ENCODE results near the gene PRKAG3. TPM values are rescaled to one million over a fixed set of nuclear protein-coding genes. Genes with fewer than 3 reads are reported as not detected.

The PRKAG3 gene
- polyA plus RNA-seq, 1 of the 3 experiments (the other 2 are of a cell fraction) = not detected

DNA sequence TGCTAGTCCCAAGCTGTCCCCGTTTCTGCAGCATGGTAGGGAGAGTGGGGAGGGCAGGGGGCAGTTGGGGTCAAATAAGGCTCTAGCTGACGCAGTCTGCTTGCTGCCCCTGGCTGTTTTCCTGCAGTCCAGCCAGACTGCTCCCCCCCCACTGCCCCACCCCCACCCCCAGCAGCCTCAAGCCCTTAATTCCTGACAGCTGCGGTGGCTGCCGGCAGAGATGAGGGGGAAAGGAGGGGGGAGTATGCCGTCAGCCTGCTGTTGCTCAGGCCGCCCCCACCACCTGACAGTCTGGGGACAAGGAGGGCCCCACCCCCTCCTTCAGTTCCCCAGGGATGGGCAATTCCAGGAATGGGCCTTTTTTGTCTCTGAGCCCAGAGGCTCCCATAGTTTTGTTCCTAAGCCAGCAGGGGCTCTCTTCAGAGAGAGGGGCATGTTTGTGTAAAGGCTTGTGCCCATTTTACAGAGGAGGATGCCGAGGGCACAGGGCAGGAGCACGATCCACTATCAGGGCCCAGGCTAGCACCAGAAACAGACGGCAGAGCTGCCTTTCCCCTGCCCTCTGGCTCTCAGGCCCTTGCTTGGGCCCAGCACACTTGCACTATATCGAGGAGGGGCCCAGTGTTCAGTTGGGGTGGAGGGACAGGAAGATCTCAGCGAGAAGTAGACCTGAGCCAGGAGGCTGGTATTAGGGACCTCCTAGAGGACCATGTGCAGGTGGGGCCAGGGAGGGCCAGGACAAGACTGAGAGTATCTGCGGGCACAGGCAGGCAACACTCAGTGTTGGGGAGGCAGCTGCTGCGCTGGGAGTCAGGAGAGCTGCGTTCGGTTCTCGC lies 47.5 kb upstream of the PRKAG3 start:
- Histone ChIP-seq H3K27ac (ENCODE audit: low read depth in 2 of 2, low read length in 1 of 2) (peak overlapping the region in 1 of 2 experiments; percentile 55; a peak in 2 of 4 replicates), H3K79me2 (ENCODE audit: insufficient read depth) (no peaks in the 10 kb centered on the region), H4K20me1 (ENCODE audit: insufficient read depth) (no peaks in the 10 kb centered on the region), H3F3A (replicated peaks; ENCODE audit: insufficient read depth) (peaks cover 3% of the 10 kb centered on the region), H3K4me3 (ENCODE audit: low read depth in 2 of 2, low read length in 1 of 2) (no peak overlapping the region), H3K9me3 (no peaks in the 10 kb centered on the region), H3K4me2 (no peak overlapping the region), H3K36me3 (replicated peaks in 1 of 2; ENCODE audit: control insufficient read depth in 1 of 2, insufficient read depth in 2 of 2, low read length in 1 of 2) (no peaks in the 10 kb centered on the region), H3K4me1 (ENCODE audit: control insufficient read depth in 1 of 2, insufficient read depth in 2 of 2, low read depth in 1 of 2, low read length in 1 of 2) (peaks cover 0 to 57% of the 10 kb centered on the region in 2 experiments; a peak in 2 of 4 replicates), H3K9me2 (no peaks in the 10 kb centered on the region), H3K9ac (no peak overlapping the region), H2AFZ (ENCODE audit: low read depth) (no peak overlapping the region), H3K27me3 (ENCODE audit: insufficient read depth) (peaks cover 46% of the 10 kb centered on the region)
- peak; percentile 78 for DNase-seq
- 57% methylated on average over 15 of the region's 16 CpGs for WGBS (ENCODE audit: low lambda C conversion rate)
- CTCF ChIA-PET = interaction anchor here (1.4 to 22.5 kb wide), 10 partner anchors 13 to 275 kb away, joined by 4 to 795 read pairs (median 30); partner anchors contain the start of genes CDK5R2 and WNT6
- TF ChIP-seq TAF1 (IDR thresholded peaks at IDR 0.05; ENCODE audit: borderline replicate concordance, low read depth, low read length) (no peak), MXI1 (IDR thresholded peaks at IDR 0.05; ENCODE audit: low read depth, low read length) (no peak), ELF1 (IDR thresholded peaks at IDR 0.05) (no peak), RAD21 (IDR thresholded peaks at IDR 0.05; ENCODE audit: low read length) (no peak), POLR2AphosphoS5 (IDR thresholded peaks at IDR 0.05; ENCODE audit: low read depth, low read length) (no peak), EZH2phosphoT487 (IDR thresholded peaks at IDR 0.05; ENCODE audit: borderline replicate concordance, low read depth) (no peak), NRF1 (IDR thresholded peaks at IDR 0.05; ENCODE audit: low read depth, low read length) (no peak), RFX5 (IDR thresholded peaks at IDR 0.05; ENCODE audit: low read length) (no peak)
- TF ChIP-seq, protein P1, sequence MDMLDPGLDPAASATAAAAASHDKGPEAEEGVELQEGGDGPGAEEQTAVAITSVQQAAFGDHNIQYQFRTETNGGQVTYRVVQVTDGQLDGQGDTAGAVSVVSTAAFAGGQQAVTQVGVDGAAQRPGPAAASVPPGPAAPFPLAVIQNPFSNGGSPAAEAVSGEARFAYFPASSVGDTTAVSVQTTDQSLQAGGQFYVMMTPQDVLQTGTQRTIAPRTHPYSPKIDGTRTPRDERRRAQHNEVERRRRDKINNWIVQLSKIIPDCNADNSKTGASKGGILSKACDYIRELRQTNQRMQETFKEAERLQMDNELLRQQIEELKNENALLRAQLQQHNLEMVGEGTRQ (IDR thresholded peaks at IDR 0.05; ENCODE audit: borderline replicate concordance, low read depth, low read length) = no peak
- TF ChIP-seq, protein P2, sequence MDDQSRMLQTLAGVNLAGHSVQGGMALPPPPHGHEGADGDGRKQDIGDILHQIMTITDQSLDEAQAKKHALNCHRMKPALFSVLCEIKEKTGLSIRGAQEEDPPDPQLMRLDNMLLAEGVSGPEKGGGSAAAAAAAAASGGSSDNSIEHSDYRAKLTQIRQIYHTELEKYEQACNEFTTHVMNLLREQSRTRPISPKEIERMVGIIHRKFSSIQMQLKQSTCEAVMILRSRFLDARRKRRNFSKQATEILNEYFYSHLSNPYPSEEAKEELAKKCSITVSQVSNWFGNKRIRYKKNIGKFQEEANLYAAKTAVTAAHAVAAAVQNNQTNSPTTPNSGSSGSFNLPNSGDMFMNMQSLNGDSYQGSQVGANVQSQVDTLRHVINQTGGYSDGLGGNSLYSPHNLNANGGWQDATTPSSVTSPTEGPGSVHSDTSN (IDR thresholded peaks at IDR 0.05) = no peak
- TF ChIP-seq, protein P3, sequence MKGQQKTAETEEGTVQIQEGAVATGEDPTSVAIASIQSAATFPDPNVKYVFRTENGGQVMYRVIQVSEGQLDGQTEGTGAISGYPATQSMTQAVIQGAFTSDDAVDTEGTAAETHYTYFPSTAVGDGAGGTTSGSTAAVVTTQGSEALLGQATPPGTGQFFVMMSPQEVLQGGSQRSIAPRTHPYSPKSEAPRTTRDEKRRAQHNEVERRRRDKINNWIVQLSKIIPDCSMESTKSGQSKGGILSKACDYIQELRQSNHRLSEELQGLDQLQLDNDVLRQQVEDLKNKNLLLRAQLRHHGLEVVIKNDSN (IDR thresholded peaks at IDR 0.05; ENCODE audit: borderline replicate concordance, low read depth) = no peak
- TF ChIP-seq, protein P4, sequence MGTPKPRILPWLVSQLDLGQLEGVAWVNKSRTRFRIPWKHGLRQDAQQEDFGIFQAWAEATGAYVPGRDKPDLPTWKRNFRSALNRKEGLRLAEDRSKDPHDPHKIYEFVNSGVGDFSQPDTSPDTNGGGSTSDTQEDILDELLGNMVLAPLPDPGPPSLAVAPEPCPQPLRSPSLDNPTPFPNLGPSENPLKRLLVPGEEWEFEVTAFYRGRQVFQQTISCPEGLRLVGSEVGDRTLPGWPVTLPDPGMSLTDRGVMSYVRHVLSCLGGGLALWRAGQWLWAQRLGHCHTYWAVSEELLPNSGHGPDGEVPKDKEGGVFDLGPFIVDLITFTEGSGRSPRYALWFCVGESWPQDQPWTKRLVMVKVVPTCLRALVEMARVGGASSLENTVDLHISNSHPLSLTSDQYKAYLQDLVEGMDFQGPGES (IDR thresholded peaks at IDR 0.05; ENCODE audit: low read depth, low read length) = no peak
- POLR2A ChIA-PET = interaction anchor here (0.8 to 3.4 kb wide), 3 partner anchors 12 to 118 kb away, joined by 3 to 20 read pairs (median 3); no protein-coding TSS in a partner anchor

Data from SK-N-SH (cell line).